Stimulated activated CD4-positive, alpha-beta T cell treated with anti-CD3 and anti-CD28 coated beads, Interleukin-15, amount 100 ng/mL, for 1 hour (primary cell): Measurements from ENCODE around the gene RERE.
"Not testable (repeated sequence)": the region's sequence is repeated elsewhere in the genome, so short reads cannot be mapped to it uniquely, and the experiment has no call there.

Source experiments
- DNase-seq, 2 donors: peaks; one replicate each; pipeline ENCODE4 v3.0.0-alpha.2; 2020; ENCODE audit warnings: low read depth in 1 of 2, low spot score in 1 of 2

RERE gene

DNA sequence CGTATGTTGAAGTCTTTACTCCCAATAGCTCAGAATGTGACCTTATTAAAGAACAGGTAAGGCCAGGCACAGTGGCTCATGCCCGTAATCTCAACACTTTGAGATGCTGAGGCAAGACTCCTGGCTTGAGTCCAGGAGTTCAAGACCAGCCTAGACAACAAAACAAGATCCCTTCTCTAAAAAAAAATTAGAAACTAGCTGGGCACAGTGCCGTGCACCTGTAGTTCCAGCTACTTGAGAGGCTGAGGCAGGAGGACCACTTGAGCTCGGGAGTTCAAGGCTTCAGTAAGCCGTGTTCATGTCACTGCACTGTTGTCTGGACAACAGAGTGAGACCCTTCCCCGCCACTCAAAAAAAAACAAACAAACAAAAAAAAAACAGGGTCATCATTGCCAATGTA, 171.3 kb downstream of the RERE start:
- DNase-seq: no peak

DNA sequence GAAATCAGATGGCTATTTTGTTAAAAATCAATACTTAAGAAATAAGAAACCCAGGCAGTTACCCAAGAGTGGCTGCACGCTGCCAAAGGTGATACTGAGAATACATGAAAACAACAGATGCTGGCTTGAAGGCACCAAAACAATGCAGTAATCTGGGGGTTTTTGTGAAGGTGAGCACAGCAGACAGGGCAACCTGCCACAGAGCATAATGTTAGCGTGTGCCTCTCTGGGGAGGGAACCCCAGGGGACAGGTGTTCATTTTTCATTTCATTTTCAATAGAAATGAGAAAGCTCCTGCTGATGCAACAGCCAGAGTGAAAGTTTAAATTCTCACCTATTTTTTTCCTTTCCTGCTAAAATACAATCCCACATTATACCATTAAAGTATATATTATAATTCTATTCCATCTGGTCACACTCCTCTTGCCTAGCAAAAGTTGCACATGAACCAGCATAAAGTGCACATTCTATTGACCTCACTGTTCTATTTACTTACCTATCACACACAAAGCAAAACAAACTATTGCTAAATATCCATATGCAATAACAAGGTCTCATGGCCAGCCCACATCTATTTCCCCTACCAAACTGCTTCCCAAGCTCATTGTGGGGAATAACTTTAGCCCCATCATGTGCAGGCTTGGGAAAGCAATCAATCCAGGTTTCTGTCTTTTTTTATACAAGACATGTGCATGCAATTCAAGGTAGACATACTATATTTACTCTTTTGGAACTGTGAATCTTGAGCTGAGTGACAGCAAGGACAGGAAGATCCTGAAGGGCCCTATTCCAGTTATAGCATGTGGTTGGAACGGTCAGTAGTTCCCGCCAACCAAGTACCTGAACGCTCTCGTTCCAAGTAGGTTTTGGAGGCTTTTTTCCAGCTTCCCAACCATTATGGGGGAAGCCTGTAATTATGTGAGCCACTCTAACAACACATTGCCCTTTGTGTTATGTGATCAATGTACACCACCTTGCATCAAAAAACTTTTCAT, 173.6 kb downstream of the RERE start:
- no peak for DNase-seq

DNA sequence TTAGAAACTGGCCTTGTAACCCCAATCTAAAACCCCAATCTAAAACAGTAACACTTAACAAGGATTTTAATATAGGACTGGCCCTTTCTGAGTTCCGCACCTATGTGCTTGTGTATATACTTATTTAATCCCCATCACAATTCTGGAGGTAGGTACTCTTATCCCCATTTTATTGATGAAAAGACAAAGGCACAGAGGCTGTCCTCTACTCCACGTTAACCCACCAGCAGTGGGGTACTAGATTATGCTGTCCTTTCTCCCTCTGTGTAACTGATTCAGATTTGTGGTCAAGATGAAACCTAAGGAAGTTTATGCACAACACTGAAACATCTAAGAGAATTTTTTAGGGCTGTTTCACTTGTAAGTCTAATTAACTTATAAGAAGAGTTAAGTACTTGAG, 175.3 kb downstream of the RERE start:
- DNase-seq: no peak

DNA sequence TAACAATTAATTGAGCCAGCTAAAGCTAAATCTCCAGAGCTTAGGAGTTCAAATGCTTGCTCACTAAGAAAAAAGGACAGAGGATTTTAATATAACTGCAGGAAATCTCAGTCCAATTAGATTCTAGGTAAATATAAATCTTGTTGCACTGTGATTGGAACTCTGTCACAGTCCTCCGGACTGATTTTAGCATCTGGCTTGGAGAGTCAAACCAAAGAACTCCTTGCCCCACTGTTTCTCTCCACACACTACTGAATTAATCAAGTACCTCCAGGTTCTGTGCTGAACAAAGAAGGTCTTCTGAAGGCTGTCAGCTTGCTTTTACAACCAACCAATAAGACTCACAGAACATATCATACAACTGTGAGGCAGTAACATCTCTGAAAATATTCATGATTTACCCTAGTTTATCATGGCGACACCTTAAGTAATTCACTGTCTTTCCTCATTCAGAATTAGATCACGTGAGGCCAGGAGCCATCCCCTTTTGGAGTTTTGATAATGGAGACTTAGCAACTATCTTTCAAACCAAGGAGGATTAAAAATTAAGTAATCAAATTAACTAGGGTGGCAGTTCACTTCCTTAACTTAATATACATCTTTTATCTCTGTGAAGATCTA, 176.0 kb downstream of the RERE start:
- no peak for DNase-seq

DNA sequence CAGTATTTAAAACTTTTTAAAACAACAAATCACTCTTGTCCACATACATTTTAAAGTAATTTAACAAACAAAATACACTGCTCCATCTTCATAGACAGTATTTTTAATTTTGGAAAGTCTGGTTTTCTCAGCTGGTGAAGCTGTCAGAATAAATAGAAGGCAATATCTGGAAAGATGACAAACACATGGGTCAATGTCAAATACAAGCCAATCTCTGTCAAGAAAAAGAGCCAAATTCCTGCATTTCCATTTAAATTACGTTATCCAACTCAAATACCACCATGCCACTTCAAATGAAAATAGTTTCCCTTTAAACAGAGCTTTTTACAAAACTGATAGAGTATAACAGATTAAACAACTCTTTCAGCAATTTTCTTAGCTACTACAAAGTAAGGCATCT, 176.5 kb downstream of the RERE start:
- DNase-seq: no peak

DNA sequence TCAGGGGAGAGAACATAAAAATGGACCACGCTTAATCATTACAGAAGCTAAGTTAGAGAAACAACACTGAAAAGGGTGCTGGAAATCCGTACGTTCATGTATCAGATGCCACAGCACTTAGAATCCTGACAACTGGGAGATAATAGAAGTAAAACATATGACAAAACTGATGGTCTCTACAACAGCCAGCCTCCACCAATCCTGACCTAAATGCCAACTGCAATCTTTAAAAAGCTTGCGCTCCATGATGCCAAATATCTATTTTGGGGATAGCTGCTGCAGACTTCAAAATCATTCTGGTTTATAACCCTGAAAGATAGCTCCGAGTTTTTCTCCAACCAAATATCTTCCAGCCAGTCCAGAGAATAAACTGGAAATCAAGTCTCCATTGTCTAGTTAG, 178.3 kb downstream of the RERE start:
- no peak for DNase-seq

DNA sequence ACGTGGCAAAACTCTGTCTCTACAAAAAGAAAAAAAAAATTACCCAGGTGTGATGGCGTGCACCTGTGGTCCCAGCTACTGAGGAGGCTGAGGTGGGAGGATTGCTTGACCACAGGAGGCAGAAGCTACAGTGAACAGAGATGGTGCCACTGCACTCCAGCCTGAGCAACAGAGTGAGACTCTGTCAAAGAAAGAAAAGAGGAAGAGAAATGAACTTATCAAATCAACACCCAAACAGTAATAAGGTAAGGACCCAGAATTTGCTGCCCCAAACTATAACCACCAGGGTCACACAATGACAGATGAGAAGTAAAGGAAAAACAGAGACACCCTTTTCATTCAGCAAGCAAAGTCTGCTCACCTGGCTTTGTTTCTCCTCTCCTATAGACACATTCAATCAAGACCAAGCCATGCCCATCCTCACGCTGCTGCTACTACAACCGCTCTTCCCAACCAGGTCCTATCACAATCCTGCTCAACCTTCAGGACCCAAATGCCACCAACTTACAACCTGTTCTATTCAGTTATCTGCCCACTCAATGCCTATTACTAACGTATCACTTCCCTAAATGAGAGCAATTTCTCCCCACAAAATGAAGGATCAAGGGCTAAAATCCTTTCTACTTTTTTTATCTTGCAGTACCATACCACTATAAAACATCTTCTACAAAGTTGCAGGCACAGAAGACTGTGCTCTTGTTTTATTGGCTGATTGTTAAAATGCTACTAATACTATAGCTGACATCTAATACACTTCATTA, 183.5 kb downstream of the RERE start:
- DNase-seq: no peak

DNA sequence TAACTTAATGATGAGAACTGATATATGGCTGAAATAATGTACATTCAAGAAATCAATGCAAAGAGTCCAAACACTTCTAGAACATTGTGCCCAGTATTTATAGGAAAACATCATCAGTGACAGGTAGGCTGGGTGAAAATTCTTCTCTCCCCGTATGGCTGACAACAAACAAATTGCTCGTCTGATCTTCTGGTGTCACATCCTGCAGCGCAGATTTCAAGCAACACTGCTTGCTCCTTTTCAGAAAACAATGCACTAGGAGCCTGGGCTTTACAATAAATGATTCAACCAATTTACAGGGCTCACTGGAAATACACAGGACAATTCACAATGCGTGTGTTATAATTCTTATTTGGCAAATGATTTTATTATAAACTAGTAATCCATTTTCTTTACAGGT, 185.3 kb downstream of the RERE start:
- DNase-seq: no peak

DNA sequence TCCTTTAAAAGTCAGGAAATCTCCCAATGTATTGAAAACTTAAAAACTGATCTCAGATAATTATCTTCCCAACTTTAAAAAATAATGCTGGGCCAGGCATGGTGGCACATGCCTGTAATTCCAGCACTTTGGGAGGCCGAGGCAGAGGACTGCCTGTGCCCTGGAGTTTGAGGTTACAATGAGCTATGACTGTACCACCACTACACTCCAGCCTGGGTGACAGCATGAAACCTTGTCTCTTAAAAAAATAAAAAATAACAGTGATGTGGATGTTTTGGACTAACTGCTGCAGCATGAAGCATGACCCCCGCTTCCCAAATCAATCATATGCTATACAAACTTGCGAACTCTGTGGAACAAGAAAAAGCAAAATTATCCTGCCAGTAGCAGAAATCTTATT, 186.3 kb downstream of the RERE start:
- no peak for DNase-seq

DNA sequence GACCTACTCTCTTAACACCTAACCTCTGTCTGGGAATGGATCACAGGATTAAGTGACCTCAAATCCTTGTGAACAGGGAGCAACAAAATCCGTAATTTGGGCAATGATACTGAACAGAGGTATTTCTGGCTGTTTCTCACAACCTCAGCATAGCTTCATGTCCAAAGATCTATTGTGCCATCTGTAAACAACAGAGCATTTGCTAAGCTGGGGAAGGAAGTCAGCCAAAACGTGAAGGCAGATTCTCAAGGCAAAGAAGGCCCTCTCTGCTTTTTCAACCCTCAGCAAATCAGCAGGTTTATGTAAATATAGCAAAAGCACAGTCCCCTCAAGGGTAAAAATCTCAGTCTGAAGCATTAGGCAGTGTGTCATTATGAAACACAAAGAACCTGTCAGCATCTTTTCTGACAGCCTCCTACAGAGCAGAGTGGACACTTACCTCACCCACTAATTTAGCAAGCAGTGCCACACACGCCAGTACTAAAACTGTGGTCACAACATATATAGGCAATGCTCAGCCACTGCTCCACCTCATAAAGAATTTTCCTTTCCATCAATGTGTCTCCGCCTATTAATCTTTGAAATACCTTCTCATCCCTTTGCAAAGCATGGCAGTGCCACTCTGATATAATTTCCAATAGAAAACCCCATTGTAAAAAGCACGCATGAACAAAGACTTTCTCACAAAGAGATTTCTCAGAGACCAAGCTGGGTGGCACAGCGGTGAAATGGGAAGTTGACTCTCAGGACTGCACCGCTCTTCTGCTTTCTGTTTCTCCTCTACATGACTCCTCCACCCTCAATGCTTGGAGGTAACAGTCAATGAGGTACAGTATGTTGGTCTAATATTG, 188.0 kb downstream of the RERE start:
- DNase-seq: no peak

DNA sequence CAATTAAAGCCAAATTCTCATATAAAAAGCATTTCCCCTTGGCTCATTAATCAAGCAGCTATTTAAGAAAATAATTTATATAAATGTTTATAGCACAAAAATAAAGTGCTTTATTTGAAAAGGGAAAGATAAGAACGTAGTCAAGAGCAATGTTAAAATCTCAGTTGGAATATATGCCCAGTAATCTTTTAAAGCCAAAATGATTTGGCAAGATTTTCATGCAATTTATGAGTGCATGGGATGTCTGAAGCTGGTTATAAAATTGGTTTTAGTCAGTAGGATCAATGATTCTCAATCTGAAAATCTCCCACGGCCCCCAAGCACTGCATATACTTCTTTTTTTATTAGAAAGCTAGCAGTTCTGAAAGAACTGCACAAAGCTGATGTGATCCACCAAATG, 188.8 kb downstream of the RERE start:
- DNase-seq: no peak

DNA sequence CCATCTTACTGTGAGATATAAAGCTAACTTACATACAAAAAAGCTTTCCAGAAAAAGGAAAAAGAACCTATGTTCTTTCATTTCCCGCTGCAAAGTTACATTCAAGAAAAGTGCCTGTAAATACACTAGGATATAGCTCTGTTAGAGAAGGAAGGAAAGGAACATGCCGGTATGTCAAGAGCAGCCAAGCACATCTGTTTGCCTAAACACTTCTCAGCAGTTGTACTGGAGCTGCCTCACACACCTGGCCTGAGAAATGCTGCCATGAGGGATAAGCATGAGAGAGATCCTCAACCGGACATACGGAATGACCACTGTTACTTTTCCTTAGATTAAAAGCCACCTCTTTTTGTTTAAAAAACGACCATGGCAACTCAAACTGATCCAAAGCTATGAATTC, 189.7 kb downstream of the RERE start:
- DNase-seq: no peak

DNA sequence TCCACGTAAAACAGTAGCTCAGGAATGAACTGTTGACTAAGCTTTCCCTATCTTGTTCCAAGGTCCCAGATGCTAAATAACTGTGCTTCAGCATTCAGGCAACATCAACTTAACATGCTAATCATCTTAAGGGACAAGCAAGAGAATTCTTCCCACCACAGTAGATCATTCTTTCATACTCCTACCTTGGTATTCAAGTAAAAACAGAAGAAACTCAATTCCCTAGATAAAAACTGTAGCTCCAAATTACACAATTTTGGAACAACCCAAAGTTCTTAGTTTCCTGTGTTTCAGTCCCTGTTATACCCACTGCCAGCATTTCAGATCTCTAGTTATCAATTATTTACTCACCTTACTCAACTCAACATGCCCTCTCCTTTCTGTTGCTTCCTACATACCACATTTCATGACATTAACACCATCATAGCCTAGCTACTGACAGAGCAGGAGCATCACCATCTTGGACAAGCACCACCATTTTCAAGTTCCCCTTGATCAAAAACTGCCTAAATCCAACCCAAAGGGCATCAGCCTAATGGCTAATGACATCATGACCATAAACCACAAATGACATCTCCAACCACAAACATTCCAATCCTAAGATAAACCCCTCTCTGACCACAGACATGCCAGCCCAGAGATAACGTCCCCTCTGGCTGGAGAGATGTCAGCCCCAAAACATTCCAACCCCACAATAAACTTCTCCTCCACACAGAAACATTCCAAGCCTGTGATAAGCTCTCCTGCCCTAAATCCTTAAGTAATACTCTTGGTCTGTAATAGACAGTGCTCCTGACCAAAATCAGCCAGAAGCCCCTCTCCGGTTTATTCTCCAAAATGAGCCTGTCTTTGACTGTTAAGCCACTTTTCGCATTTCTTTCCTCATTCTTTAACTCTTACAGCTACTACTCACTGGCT, 191.2 kb downstream of the RERE start:
- DNase-seq: no peak

DNA sequence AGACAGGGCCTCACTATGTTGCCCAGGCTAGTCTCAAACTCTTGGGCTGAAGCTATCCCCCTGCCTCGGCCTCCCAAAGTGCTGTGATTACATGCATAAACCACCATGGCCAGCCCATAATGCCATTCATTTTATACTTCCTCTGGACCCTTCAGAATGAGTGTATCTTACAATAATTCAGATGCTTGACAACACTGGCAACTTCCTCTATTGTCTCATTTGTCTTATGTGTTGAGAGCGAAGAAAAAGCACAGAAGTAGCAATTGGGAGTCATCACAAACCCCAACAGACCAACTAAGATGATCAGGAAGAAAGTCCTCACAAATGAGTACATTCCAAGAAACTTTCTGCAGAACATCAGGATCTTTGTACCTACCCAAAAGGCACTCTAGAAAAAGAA, 191.9 kb downstream of the RERE start:
- DNase-seq: no peak

DNA sequence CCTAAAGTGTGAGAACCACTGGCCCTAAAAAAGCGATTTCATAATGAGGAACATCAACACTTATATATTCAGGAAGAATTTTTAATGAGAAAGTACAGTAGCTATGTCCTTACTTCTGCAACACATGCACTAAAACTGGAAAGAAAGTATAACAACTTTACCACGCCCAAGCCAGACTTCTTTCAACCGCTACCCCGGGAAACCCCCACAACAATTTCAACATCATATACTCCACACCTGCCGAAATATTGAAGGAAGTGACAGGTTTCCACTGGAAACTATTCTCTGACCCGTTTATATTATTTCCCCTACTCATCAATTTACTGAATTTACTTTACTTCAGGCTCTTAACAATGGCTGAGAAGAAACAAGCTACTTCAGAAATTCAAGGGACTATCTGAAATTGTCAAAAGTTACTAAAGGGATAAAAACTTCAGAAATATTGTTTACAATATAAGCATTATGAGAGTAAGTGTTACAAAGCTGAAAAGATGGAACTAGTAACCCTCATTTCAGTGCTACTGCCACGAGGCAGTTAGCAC, 193.7 kb downstream of the RERE start:
- DNase-seq: not testable (repeated sequence)

DNA sequence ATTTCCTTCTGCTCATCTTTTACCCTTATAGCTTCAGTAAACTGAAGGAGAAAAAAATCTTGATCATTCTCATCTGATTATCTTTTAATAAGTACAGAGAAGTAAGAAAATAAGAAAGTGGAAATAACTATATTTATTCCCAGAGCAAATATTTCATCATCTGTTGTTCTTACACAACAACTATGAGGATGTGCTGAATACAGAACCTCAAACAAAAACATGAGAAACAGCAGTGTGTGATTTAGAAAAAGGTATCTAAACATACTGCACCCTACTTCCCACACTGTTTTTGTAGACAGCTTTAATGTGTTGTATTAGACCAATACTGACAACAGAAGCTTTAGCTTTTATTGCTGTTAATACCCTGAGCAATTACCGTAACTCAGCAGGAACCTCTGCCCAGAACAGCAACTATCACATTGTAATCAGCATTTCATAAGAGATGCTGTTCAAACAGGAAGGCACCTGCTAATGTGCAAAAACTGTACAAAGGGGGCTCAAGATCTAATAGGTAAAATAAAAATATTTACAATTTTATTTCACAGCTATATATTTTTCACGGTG, 195.6 kb downstream of the RERE start:
- not testable (repeated sequence) for DNase-seq

DNA sequence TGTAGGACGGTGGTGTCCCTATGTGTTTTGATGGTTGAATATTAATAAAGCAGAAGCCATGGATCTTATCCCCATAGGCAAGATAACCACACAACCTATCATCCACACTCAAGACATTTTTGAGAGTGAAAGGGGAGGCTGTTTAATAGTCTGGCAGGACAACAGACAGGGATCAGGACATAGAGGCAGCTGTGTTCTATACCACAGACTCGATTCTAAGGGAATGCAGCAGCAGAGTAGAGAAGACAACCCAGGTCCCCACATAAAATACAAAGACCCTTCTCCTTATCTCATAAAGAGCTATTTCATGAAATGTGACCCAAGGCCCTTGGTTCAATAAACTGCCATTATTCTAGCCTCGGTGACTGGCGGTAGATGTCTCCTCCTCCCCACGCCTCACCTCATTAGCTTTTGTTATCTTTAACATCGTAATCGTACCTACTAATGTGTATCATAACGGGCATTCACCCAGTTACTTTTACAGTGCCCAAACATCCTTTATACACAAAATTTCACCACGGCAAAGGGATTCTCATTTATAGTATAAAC, 196.3 kb downstream of the RERE start:
- not testable (repeated sequence) for DNase-seq

DNA sequence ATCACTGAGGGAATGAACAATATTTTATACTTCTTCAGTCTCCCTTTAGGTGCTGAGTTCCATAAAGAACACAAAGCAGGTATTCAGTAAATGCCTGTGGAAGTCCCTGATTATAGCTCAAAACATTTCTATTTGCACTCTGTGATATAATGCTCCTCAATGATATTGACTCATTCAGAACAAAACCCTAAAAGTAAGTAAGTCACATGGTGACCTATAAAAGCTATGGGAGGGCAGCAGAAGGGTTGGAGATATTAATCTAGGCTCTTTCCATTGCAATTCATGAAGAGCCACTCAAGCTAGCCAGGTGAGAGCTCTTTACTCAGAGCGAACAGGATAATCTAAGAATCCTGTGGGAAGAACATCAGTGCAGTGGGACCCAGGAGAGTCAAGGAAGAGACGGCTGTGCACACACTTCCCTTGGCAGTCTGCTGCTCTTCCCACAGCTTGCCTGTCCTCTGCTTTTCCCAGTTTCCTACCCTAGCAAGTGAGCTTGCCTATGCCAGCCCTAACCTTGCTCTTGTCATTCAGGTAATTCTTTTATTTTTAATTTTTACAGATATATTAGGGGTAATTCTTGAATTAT, 197.4 kb downstream of the RERE start:
- DNase-seq: not testable (repeated sequence)

DNA sequence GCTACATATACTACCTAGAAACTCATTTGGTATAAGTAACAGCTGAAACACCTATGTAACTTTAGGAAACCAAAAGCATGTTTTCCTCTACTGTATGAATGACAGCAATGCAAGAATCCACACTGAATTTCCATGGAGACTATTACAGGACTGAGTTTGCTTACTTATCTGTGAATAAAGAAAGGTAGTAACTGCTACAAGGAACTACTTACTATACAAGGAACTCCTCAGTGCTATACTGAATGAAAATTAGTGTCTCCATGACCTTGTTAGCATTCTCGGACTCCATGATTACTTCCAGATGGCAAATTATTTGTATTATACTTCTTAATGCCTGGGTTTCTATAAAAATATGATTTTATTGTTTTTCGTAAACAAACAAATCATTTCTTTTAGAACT, 198.0 kb downstream of the RERE start:
- DNase-seq: not testable (repeated sequence)
